HG03565 (cell line): ENCODE measurements around the gene COL4A6.
"Not testable (repeated sequence)": the region's sequence is repeated elsewhere in the genome, so short reads cannot be mapped to it uniquely, and the experiment has no call there.

Experiments used
- ATAC-seq: cut with Tn5 transposase; IDR thresholded peaks from one replicate; pipeline ENCODE4 v1.9.1; 2021; ENCODE audit warnings: mild to moderate bottlenecking, moderate library complexity; ENCODE audit not compliant: unreplicated experiment

Gene COL4A6

DNA sequence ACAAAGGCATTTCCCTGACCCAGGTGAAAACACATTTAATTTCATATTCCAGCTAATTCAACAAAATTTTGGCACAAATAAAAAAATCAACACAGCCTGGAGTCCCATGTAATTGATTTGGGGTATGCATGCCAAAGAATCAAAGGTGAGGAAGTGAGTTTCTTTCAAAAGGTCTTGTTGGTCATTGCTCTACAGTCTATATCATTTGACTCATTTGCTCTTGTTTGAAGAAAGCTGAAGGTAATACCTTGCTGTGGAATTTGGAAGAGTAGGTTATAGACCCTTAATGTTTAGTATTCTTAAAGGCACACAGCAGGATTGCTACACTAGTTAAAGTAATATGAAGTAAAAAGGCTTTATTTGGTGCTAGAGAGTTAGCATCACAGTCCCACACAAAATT, 25.4 kb downstream of the COL4A6 start:
- no peak for ATAC-seq

DNA sequence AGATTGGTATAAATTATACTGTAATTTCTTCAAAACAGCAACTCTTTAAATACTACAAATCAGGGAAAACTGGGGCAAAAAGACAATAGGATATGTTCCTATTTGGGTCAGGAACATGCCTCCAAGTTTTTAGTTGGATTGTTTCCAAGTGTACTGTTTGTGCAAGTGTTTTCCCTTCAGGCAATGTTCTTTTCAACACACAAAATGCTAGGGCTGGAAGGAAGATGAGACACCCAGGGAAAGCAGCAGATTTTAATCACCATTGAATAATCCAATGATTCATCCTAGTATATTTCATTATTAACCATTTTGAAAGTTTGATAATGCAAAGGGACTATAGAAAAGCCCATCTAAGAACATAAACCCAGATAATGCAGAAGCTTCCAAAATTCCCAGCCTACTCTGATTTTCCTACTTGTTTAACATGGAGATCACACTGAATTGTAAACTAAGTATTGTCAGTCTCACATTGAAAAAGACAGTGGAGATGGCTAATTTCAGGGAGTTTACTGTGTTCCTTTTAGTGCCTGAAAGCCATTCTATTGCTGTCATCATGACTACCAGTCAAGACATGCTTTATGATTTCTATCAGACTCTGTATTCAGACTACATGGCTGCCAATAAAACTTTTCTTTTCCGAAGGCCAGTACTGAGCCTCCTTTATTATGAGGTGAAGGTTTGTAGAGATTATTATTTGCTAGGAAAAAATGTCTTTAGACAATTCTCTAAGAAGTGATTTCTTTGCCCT, 38.6 kb downstream of the COL4A6 start:
- ATAC-seq: no peak

DNA sequence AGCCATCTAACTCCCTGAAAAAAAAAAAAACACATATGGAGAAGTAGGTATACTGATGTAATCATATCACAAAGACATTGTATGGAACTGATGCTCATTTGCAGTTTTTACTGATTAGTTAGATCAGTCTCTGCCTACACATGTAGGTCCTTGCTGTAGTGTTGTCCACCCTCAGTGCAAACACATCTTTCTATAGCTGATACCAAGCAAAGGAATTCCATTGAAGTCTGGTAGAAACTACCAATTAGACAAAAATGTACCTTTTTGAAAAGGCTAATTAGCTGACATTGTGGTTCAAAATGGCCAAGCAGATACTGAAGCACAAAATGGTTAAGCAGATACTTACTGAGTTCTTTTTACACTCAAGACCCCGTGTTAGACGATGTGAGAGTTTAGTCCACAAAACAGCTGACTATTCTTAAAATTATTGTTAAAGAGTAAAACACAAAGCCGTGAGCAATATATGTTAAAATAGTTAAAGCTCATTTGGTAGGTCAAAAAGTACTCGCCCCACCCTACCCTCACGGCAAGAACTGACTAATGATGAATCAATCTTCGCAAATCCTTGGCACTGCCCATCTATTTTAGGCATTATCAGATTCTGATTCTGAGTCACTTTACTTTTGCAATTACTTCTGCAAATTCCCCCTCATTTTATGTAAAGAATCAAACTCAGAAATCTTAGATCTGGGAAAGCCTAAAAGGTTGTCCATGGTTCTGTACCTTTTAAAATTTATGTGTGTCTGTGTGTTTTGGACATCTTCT, 40.4 kb downstream of the COL4A6 start:
- ATAC-seq: no peak

DNA sequence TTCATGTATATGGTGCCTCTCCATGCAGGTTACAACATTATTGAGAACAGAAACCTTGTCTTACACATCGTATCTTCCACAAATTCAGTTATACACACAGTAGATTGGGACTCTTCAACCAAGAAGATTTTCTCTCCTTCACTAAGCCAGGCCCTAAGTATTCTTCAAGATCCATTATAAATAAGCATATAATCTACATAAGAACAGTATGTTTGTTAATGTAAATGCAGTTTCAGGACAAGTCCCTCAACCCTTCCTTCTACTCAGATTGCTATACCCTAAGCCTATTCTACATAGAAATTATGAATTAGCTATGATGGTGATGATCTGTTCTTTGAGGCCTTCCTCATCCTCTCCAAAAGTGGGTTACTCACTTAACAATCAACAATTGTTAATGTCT, 41.2 kb downstream of the COL4A6 start:
- no peak for ATAC-seq

DNA sequence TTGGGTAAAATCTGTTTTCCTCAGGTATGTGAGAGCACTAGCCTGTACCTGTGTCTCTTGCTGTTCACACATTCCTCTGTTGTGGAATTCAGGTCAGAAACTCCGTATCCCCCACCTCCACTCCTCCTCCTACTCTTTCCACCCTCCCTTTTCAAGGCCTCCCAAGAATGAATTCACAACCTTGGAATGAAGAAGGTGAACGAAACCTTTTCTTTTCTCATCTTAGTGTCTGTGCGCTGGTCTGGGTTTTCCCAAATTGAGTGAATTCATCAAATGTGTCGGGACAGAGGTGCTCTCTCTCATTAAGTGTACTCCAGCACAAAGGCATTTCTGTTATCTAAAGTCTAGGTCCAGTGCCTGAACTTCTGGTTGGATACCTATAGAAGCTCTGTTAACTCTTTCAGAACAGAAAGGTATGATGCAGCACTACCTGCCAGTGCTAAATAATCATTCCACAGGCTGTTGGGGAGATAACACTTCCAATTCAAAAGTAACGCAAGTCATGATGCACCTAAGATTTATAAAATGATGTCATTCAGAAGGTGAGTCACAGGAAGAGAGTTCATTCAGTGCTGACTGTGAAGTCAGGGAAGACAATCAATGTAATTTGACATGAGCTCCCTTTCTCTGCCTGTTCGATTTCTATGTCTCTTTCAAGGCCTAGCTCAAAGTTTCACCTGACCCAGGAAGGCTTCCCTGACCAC, 41.9 kb downstream of the COL4A6 start:
- ATAC-seq: no peak

DNA sequence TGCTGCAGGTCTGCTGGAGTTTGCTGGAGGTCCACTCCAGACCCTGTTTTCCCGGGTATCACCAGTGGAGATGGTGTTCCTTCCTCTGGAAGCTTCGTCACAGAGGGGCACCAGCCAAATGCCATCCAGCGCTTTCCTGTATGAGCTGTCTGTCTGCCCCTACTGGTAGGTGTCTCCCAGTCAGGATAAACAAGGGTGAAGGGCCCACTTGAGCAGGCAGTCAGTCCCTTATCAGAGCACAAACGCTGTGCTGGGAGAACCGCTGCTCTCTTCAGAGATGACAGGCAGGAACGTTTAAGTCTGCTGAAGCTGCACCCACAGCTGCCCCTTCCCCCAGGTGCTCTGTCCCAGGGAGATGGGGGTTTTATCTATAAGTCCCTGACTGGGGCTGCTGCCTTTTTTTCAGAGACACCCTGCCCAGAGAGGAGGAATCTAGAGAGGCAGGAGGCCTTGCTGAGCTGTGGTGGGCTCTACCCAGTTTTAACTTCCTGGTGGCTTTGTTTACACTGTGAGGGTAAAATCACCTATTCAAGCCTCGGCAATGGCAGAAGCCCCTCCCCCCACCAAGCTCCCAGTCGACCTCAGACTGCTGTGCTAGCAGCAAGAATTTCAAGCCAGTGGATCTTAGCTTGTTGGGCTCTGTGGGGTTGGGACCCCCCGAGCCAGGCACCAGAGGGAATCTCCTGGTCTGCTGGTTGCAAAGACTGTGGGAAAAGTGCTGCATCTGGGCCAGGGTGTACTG, 47.1 kb downstream of the COL4A6 start:
- ATAC-seq: not testable (repeated sequence)

DNA sequence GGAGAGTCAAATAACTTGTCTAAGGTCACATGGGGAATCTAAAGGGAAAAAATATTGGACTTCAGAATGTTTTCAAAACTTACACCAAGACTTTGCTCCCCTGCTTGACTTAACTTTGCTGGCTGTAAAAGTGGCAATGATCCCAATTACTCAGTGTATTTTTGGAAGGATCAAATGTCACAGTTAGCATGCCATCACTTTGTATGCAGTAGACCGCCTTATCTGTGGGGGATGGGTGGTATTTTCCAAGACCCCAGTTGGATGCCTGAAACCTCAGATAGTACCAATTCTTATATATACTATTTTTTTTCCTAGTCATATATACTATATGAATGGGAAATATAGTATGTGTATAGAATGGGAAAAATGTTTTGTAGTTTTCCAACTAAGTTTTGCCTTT, 53.4 kb downstream of the COL4A6 start:
- ATAC-seq: no peak

DNA sequence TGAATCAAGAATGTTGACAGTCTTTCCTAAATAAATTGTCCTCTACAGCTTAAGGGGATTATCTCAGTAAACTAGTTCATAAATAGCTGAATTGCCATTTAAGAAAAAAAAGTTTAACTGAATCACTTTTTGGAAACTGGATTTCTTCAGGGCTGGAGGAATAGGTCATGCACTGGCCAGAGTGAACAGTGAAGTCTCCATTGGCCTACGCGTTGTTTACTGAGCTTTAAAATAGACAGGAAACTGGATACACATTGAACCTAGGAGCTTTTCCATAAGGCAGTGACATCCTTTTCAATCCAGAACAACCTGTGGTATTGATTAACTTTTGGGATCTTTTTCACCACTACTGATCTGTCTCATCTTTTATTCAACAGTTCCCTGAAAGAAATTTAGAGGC, 58.0 kb downstream of the COL4A6 start:
- no peak for ATAC-seq

DNA sequence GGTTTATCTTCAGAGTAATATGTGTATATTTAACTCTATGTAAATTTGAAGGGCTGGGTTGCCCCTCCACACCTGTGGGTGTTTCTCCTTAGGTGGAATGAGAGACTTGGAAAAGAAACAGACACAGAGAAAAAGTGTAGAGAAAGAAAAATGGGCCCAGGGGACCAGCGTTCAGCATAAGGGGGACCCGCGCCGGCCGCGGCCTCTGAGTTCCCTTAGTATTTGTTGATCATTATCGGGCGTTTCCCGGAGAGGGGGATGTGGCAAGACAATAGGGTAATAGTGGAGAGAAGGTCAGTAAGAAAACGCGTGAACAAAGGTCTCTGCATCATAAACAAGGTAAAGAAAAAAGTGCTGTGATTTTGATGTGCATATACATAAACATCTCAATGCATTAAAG, 61.4 kb downstream of the COL4A6 start:
- not testable (repeated sequence) for ATAC-seq

DNA sequence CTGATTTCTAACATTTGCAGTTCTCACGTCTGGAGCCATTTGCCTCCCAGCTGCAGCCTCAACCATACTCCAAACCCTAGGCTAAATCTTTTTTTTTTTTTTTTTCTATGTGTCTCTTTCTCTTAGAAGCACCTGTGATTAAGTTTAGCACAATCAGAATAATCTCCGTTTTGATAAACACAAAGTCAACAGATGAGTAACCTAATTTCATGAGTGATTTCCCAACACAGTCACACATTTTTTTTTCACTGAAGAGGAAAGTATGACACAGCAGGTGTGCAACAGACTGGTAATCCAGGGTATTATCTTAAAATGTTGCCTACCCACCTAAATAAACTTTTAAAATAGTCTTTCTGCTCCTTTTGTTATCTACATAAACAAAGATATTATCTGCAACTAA, 62.6 kb downstream of the COL4A6 start:
- ATAC-seq: not testable (repeated sequence)

DNA sequence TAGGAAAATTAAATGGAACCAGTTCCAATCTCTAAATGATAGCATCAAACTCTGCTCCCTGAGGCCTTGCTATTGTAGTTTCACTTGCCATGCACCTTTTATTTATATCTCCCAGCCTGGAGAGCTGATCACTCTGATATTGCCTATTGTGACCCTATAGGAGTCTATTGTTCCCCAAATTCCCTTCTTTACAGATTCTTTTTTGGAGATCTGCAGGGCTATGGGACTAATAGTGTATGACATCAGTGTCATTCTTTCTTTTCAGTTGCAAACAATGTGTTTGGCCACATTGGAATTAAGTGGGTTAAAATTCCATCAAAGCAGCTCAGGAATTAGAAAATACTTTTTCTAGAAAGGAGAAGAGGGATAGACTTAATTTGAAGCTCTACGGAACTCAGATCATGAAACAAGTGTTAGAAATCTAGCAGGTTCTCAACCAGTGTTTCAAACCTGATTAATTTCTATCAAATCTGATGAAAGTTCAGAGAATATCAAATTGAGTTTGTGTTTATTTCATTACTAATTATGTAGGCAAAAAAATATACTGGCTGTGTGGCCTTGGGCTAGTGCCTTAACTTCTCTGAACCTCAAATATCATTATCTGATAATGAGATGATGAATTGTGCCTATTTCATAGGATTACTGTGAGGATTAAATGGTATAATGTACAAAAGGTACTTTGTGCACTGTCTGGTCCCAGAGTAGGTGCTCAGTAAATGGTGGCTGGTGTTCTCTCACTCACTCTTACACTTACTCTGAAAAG, 71.4 kb downstream of the COL4A6 start:
- ATAC-seq: no peak

DNA sequence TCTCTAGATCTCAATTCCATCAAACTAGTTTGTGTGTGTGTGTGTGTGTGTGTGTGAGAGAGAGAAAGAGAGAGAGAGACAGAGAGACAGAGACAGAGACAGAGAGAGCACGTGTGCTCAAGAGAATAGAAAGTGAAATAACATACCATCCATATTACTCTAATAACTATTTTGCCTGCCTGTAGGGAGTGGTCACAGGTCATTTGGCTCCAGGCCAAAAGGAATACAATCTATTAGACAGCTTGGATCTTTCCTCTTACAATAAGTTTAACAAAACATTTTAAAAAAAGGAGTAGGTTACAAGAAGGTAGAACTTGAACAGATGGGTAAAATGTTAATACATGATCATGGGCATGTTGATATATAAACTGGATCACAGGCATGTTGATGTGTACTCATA, 76.2 kb downstream of the COL4A6 start:
- no peak for ATAC-seq

DNA sequence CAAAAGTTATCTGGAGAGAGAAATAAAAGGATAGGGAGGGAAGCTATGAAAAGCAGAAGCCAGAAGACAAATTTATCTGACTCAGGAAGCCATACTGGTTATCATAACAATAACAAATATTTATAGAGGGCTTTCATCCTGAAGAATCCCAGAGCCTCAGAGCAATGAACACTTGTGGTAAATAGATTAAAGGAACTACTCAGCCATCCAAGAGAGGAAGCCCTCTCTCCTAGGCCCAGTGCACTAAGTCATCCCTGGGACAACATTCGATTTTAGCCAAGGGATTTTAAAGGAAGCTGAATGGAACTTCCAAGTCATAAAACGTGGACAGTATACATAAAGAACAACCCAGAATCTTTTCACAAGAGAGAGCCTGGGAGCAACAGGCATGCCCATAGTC, 76.9 kb downstream of the COL4A6 start:
- no peak for ATAC-seq

DNA sequence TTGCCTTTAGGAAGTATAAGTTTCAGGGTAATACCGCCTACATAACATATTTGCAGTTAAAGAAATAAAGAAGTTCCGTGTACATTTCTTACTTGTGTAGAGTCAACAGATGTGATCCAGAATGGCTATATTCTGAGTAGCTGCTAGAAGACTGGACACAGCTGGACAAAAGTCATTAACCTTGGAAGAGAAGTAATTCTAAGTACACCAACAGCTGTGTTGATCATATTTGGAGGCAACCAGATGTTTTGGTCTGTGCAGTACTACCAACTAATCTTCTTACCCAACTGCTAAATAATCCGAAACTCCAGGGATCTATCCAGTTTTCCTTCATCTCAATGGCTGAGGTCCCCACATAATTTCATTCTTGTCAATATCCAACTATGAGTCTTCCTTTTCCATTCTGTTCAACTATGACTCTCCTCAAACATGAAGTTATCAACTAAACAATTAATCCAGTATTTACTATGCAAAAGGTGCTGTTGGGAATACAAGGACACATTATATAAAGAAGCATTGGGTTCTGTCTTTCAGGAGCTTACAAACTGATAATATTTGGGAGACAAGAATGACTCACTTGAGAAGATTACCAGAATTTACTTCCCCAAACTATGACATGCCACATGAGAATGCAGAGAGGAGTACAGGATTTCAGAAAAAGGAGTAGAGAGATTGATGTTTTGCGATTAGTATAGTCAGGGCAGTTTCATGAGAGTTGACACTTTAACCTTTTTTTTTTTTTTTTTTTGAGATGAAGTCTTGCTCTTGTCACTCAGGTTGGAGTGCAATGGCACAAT, 78.2 kb downstream of the COL4A6 start:
- no peak for ATAC-seq

DNA sequence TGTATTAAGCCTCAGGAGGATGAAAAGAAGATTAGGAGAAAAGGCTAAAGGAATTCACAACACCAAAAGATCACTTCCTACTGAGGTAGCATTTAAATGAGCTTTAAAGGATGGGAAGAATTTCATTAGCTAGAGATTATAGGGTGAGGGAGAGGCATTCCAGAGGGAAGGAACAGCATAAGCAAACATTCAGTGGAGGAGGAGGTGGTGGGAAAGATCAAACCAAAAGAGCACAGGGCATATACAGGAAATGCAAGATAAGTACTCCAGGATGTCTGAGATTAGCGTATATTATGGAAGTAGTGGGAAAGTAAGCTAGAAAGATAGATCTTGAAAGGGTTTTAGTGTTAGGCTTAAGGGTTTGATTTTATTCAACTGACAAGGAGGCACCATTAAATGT, 84.8 kb downstream of the COL4A6 start:
- ATAC-seq: no peak

DNA sequence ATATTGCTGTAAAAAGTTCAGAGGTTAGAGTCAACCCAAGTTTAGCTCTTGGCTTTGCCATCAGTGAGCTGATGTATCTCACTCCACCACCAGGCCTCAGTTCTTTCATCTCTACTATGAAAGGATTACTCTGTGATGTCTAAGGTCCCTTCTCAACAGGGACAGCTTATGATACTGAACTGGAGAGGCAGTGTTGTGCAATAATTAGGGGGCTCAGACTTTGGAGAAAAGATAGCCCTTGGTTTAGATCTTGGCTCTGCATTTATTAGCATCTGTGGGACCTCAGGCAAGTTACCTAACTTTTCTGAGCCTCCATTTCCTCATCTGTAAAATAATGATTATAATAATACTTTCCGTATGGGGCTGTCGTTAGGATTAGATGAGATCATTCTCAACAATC, 89.0 kb downstream of the COL4A6 start:
- ATAC-seq: no peak

DNA sequence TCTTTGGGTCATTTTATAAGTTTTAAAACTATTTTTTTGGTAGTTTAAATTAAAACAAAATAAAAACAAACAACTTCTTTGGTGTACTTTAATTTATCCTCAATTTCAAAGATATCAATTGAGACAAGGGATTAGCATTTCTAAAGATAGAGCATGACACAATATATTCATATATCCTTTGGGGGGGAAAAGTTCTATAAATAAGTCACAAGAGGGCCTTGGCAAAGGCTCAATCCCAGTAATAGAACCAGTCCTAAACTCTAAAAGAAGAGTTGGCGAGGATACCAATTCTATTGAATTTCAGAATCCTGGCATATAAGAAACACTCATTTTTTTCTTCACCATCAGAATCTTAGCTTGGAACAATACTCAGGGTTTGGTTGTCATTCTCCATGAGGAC, 89.7 kb downstream of the COL4A6 start:
- no peak for ATAC-seq

DNA sequence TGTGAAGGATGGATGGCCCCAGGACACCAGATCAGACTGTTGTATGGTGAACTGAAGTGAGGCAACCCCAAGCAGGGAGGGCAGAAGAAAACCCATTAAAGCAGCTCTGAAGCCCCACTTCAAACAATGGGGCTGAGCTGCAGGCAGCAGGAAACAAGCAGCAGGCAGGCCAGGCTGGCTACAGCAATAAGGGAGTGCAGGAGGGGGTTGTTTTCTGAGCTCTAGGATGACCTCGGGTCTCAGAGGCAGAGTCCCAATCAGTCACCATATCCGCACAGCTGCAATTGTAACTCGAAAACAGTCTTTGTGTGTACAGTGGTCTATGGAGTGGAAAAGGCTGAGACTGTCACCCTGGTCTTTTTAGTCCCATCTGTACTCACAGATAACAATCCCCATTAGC, 90.4 kb downstream of the COL4A6 start:
- ATAC-seq: no peak

DNA sequence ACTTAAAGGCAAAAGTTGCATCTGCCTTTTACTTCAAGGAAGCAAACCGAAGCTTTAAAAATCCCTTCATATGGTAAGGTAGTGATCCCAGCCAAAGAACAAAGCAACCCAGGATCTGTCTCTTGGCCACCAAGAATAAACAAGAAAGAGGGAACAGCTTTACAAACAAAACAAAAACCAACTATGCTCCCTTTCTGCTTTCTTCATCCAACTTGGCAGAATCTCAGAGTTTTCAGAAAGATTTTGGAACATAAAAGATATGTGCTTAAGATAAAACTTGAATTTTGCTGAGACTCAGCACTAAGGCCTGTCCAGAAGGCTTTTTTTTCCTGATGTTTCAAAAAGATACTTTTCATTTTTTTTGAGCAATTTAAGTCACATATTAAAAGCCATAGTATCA, 94.0 kb downstream of the COL4A6 start:
- no peak for ATAC-seq

DNA sequence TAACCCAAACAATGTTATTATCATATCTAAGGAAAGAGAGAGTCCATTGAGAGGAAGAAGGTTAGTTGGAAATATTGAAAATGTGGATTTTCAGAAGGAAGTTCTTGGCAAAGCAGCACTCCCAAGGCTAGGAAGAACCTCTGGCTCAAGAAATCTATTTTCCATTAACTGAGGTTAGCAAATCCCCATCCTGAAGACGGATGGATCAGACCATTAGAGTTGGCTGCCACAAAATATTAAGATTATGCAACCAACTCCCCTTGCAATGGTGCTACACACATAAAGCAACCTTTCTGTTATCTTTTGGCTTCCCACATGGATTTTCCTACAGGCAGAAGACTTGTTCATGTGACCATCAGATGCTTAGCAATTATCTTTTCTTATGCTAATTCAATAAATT, 96.3 kb downstream of the COL4A6 start:
- ATAC-seq: no peak
